HG03025 (cell line): ENCODE results near the gene MMP7.
A peak's percentile ranks its signal among the peaks of the same experiment; 100 is the strongest.

ENCODE experiments used
- ATAC-seq: cut with Tn5 transposase; IDR thresholded peaks from one replicate; pipeline ENCODE4 v1.9.1; 2021; ENCODE audit warnings: mild to moderate bottlenecking, moderate library complexity; ENCODE audit not compliant: unreplicated experiment, low FRiP score

The MMP7 gene

GRCh38 chr11:102530558-102530957 is at the start of gene MMP7:
Gene MMP7 (minus strand): TSS chr11:102530747. CDS start chr11:102530700, 47 bp downstream.
- ATAC-seq = no peak

- no peak for ATAC-seq
Observed at GRCh38 chr11:102577723-102578122, 47.2 kb upstream of the MMP7 start.

- no peak for ATAC-seq
Observed at GRCh38 chr11:102577182-102577581, 46.6 kb upstream of the MMP7 start.

GRCh38 chr11:102576350-102576749 is 45.8 kb upstream of the MMP7 start:
- no peak for ATAC-seq

GRCh38 chr11:102575012-102575411 is 44.5 kb upstream of the MMP7 start:
- no peak for ATAC-seq

GRCh38 chr11:102573851-102574250 is 43.3 kb upstream of the MMP7 start:
- ATAC-seq = no peak

GRCh38 chr11:102572554-102573220 is 42.1 kb upstream of the MMP7 start:
- ATAC-seq = no peak

GRCh38 chr11:102568851-102569250 is 38.3 kb upstream of the MMP7 start:
- no peak for ATAC-seq

- no peak for ATAC-seq
Observed at GRCh38 chr11:102566112-102566511, 35.6 kb upstream of the MMP7 start.

- ATAC-seq = peak; percentile 60
Observed at GRCh38 chr11:102564110-102564509, 33.6 kb upstream of the MMP7 start.

- no peak for ATAC-seq
Observed at GRCh38 chr11:102561636-102562035, 31.1 kb upstream of the MMP7 start.

- peak; percentile 67 for ATAC-seq
Observed at GRCh38 chr11:102560555-102561011, 30.0 kb upstream of the MMP7 start.

- ATAC-seq = peak; percentile 44
Observed at GRCh38 chr11:102559839-102560238, 29.3 kb upstream of the MMP7 start.

GRCh38 chr11:102555091-102555490 is 24.5 kb upstream of the MMP7 start:
- ATAC-seq = no peak

- ATAC-seq = peak; percentile 70
Observed at GRCh38 chr11:102553835-102554282, 23.3 kb upstream of the MMP7 start.

- ATAC-seq = no peak
Observed at GRCh38 chr11:102552447-102553194, 22.1 kb upstream of the MMP7 start.

GRCh38 chr11:102552020-102552419 is 21.5 kb upstream of the MMP7 start:
- no peak for ATAC-seq

- no peak for ATAC-seq
Observed at GRCh38 chr11:102551169-102551781, 20.7 kb upstream of the MMP7 start.

- ATAC-seq = peak; percentile 55
Observed at GRCh38 chr11:102546923-102547471, 16.4 kb upstream of the MMP7 start.

GRCh38 chr11:102546427-102546826 is 15.9 kb upstream of the MMP7 start:
- no peak for ATAC-seq

- no peak for ATAC-seq
Observed at GRCh38 chr11:102545701-102546100, 15.2 kb upstream of the MMP7 start.
